HG03280 (cell line): ENCODE measurements around the gene MYH6.

ENCODE experiments used
- ATAC-seq: cut with Tn5 transposase; IDR thresholded peaks from one replicate; pipeline ENCODE4 v1.9.1; 2021; ENCODE audit warnings: mild to moderate bottlenecking, moderate library complexity; ENCODE audit not compliant: unreplicated experiment

MYH6 gene

GRCh38 chr14:23339506-23340268 lies 68.4 kb downstream of the MYH6 start:
- no peak for ATAC-seq

DNA sequence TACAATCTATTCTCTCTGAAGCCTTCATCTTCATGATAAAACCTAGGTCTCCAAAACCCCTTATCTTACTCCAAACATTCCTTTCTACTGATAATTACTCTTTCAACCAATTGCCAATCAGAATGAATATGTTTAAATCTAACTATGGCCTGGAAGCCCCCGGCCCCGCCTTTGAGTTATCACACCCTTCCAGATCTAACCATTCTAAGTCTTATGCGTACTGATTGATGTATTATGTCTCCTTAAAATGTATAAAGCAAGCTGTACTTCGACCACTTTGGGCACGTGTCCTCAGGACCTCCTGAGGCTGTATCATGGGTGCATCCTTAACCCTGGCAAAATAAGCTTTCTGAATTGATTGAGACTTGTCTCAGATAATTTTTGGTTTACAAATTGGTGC lies 72.5 kb downstream of the MYH6 start:
- ATAC-seq = no peak
